Neural cell (in vitro differentiated cells): Measurements from ENCODE around the gene ZNF474.

Source experiments
- CTCF ChIP-seq: fragments of 450-650 bp; IDR thresholded peaks from 2 replicates; pipeline ENCODE4 v1.5.1; 2014; ENCODE audit warnings: antibody characterized with exemption, mild to moderate bottlenecking, moderate library complexity; ENCODE audit not compliant: poor library complexity, severe bottlenecking
- EP300 ChIP-seq: fragments of 450-650 bp; conservative IDR thresholded peaks from 2 replicates; pipeline ENCODE4 v1.6.1; 2014; ENCODE audit warnings: antibody characterized with exemption, mild to moderate bottlenecking, moderate library complexity; ENCODE audit not compliant: poor library complexity, severe bottlenecking
- EZH2 ChIP-seq: fragments of 200-600, 300-800 bp; shearing (Covaris generic), sonication (generic); IDR thresholded peaks from 2 replicates; pipeline ENCODE4 v1.6.1; 2014; ENCODE audit warnings: antibody characterized with exemption, low read length, borderline replicate concordance, mild to moderate bottlenecking; ENCODE audit not compliant: insufficient read depth, poor library complexity, severe bottlenecking
- POLR2AphosphoS5 ChIP-seq: IDR thresholded peaks from 2 replicates; pipeline ENCODE4 v1.6.1; 2012
- RAD21 ChIP-seq: fragments of 450-650 bp; conservative IDR thresholded peaks from 2 replicates; pipeline ENCODE4 v1.6.1; 2014; ENCODE audit warnings: antibody characterized with exemption, mild to moderate bottlenecking, moderate library complexity
- TAF1 ChIP-seq: IDR thresholded peaks from 2 replicates; pipeline ENCODE4 v1.6.1; 2012; ENCODE audit warnings: low read depth

- TF ChIP-seq CTCF (no peak), EP300 (no peak), RAD21 (no peak), POLR2AphosphoS5 (no peak), EZH2 (no peak), TAF1 (no peak)
Observed at GRCh38 chr5:122180863-122181548, 51.7 kb downstream of the ZNF474 start.
